Measurements from ENCODE around the gene ELP5. TPM values are rescaled to one million over a fixed set of nuclear protein-coding genes. Genes with fewer than 3 reads are reported as not detected.
A peak's percentile ranks its signal among the peaks of the same experiment; 100 is the strongest.
"Not testable (repeated sequence)": the region's sequence is repeated elsewhere in the genome, so short reads cannot be mapped to it uniquely, and the experiment has no call there.

Gene ELP5
- total RNA-seq, 1 donor from 2014 or later, result 20.8 TPM

GRCh38 chr17:7241090-7241733, 10.8 kb upstream of the ELP5 start:
- H3K27me3 ChIP-seq (ENCODE audit: control insufficient read depth, insufficient read depth, low read length), result no peaks in the 10 kb centered on the region
- no peak for DNase-seq (ENCODE audit: low read depth)
- no peak for TF ChIP-seq CTCF (IDR thresholded peaks at IDR 0.05; ENCODE audit: insufficient read depth, low read length, poor library complexity, severe bottlenecking)
- H3K36me3 ChIP-seq (ENCODE audit: control insufficient read depth, insufficient read depth, low read length), result no peaks in the 10 kb centered on the region
- peak overlapping the region; percentile 89 for H3K4me3 ChIP-seq (ENCODE audit: low read depth, low read length)

DNA sequence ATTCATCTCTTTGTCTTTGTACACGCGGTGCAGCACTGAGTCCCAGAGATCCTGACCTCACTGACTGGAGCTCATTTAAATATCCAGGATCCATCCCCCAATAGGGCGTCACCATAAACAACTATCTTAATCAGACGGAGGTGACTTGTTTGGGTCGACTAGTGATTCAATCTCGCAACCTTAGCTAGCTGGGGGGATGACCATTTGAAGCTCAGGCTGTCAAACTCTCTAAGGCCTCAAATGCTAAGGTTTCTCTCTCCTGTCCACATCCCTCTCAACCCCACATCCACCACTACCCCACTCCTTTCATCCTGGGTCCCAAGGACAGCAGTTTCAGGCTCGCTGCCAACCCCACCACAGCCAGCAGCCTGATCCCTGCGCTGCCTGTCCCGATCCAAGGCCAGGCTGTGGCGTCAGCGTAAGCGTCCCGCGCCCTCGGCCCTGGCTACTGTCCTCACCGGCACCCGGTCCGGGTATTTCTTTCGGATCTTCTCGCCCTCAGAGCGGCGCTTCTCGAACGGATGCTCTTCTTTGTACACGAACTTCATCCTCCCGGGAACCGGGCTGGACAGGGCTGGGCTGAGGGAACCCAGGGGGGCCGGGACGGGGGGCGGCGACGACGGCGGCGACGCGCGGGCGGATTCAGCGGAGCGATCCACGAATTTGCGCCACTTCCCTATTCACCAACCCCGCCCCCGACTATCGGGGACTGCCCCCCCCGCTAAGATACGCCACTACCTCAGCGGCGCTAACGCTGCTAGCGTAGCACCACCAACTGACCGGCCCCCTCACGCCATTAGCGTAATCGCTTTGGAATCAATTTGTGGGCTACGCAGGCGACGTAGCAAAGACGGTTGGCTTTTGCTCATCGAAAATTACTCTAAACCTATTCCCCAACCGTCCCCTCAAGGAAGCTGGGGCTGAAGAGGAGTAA, 10.0 kb upstream of the ELP5 start, which contains the start of gene GABARAP:
TSS of gene GABARAP (minus strand) at position 667 of the 934 bp plus-strand sequence. CDS start at position 548, 119 bp downstream.
- DNase-seq (ENCODE audit: low read depth), result no peak
- H3K27me3 ChIP-seq (ENCODE audit: control insufficient read depth, insufficient read depth, low read length), result no peaks in the 10 kb centered on the region
- no peak for TF ChIP-seq CTCF (IDR thresholded peaks at IDR 0.05; ENCODE audit: insufficient read depth, low read length, poor library complexity, severe bottlenecking)
- H3K36me3 ChIP-seq (ENCODE audit: control insufficient read depth, insufficient read depth, low read length), result no peaks in the 10 kb centered on the region
- peak within 1 kb of the TSS; percentile 89 for H3K4me3 ChIP-seq (ENCODE audit: low read depth, low read length)

- H3K36me3 ChIP-seq (ENCODE audit: control insufficient read depth, insufficient read depth, low read length), result no peaks in the 10 kb centered on the region
- H3K27me3 ChIP-seq (ENCODE audit: control insufficient read depth, insufficient read depth, low read length), result no peaks in the 10 kb centered on the region
- no peak for DNase-seq (ENCODE audit: low read depth)
- H3K4me3 ChIP-seq (ENCODE audit: low read depth, low read length), result peak overlapping the region; percentile 89
- TF ChIP-seq CTCF (IDR thresholded peaks at IDR 0.05; ENCODE audit: insufficient read depth, low read length, poor library complexity, severe bottlenecking), result no peak
Observed at GRCh38 chr17:7242717-7243452, 9.1 kb upstream of the ELP5 start.

DNA sequence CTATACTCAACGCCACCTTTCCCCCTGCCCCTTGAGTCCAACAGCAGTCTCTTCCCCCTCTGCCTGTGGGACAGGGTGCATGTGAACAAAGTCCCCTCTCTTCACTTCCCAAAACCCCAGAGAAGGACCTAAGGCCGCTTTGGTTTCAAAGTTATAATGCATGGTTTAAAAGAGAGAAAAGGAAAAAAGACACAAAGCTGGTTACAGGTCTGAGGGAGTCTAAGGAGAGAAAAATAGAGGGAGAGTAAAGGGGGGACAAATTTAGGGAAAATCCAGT, 8.6 kb upstream of the ELP5 start:
- H3K4me3 ChIP-seq (ENCODE audit: low read depth, low read length), result peak overlapping the region; percentile 89
- DNase-seq (ENCODE audit: low read depth), result no peak
- H3K36me3 ChIP-seq (ENCODE audit: control insufficient read depth, insufficient read depth, low read length), result no peaks in the 10 kb centered on the region

GRCh38 chr17:7243838-7244237, 8.2 kb upstream of the ELP5 start:
- not testable (repeated sequence) for DNase-seq (ENCODE audit: low read depth); H3K36me3 ChIP-seq (ENCODE audit: control insufficient read depth, insufficient read depth, low read length)

More for the DNA sequence above, 8.6 kb upstream of the ELP5 start:
- no peaks in the 10 kb centered on the region for H3K27me3 ChIP-seq (ENCODE audit: control insufficient read depth, insufficient read depth, low read length)
- no peak for TF ChIP-seq CTCF (IDR thresholded peaks at IDR 0.05; ENCODE audit: insufficient read depth, low read length, poor library complexity, severe bottlenecking)

DNA sequence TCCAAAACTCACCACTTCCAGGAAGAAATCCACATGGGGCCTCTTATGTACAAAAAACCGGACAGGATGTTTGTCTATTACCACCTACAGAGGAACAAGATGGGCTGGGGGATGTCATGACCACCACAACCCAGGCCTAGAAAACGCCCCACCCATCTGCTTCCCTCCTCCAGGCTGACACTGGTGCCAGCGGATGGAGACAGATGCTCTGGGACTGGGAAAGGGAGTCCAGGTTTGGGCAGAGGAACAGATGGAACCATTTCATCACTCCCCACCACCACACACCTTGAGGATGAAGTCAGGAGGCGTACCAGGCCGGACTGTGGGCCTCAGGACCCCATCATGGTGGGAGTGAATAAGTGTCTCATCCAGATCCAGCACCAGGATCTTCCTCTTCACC, 5.2 kb upstream of the ELP5 start:
- no peak overlapping the region for H3K4me3 ChIP-seq (ENCODE audit: low read depth, low read length)
- H3K27me3 ChIP-seq (ENCODE audit: control insufficient read depth, insufficient read depth, low read length), result no peaks in the 10 kb centered on the region
- no peak for DNase-seq (ENCODE audit: low read depth)
- H3K36me3 ChIP-seq (ENCODE audit: control insufficient read depth, insufficient read depth, low read length), result no peaks in the 10 kb centered on the region
- no peak for TF ChIP-seq CTCF (IDR thresholded peaks at IDR 0.05; ENCODE audit: insufficient read depth, low read length, poor library complexity, severe bottlenecking)

More at GRCh38 chr17:7243838-7244237, 8.2 kb upstream of the ELP5 start:
- H3K4me3 ChIP-seq (ENCODE audit: low read depth, low read length); H3K27me3 ChIP-seq (ENCODE audit: control insufficient read depth, insufficient read depth, low read length): not testable (repeated sequence)

All from kidney epithelial cell (primary cell).